Fibroblast of skin of left quadriceps (primary cell): ENCODE results near the gene LYPLAL1.
"Not testable (repeated sequence)": the region's sequence is repeated elsewhere in the genome, so short reads cannot be mapped to it uniquely, and the experiment has no call there.

Experiments
- DNase-seq, 2 experiments: peaks; one replicate each; pipeline ENCODE4 v3.0.0-alpha.2; 2013; ENCODE audit warnings: low read depth in 2 of 2

LYPLAL1 gene

GRCh38 chr1:219215477-219215876 is 41.8 kb downstream of the LYPLAL1 start:
- no peak for DNase-seq

GRCh38 chr1:219220945-219221344 is 47.3 kb downstream of the LYPLAL1 start:
- no peak for DNase-seq

- DNase-seq, result no peak
These were observed 49.8 kb downstream of the LYPLAL1 start for GRCh38 chr1:219223496-219223895.

GRCh38 chr1:219226196-219226595 is 52.5 kb downstream of the LYPLAL1 start:
- DNase-seq, result no peak

- DNase-seq, result no peak
These were observed 53.8 kb downstream of the LYPLAL1 start for GRCh38 chr1:219227360-219228057.

GRCh38 chr1:219228058-219228419 is 54.4 kb downstream of the LYPLAL1 start:
- no peak for DNase-seq

- DNase-seq, result no peak
These were observed 59.2 kb downstream of the LYPLAL1 start for GRCh38 chr1:219232890-219233289.

GRCh38 chr1:219235903-219236481 is 62.3 kb downstream of the LYPLAL1 start:
- no peak for DNase-seq

GRCh38 chr1:219236933-219237610 is 63.4 kb downstream of the LYPLAL1 start:
- DNase-seq, result no peak

GRCh38 chr1:219239518-219239917 is 65.8 kb downstream of the LYPLAL1 start:
- DNase-seq, result no peak

GRCh38 chr1:219244864-219245263 is 71.2 kb downstream of the LYPLAL1 start:
- no peak for DNase-seq

GRCh38 chr1:219247441-219247840 is 73.8 kb downstream of the LYPLAL1 start:
- DNase-seq, result no peak

GRCh38 chr1:219250468-219250867 is 76.8 kb downstream of the LYPLAL1 start:
- DNase-seq, result not testable (repeated sequence)

- DNase-seq, result no peak
These were observed 84.1 kb downstream of the LYPLAL1 start for GRCh38 chr1:219257751-219258150.

GRCh38 chr1:219261454-219261853 is 87.8 kb downstream of the LYPLAL1 start:
- DNase-seq, result no peak
